ENCODE results near the gene ZNF777.

ZNF777 gene

DNA sequence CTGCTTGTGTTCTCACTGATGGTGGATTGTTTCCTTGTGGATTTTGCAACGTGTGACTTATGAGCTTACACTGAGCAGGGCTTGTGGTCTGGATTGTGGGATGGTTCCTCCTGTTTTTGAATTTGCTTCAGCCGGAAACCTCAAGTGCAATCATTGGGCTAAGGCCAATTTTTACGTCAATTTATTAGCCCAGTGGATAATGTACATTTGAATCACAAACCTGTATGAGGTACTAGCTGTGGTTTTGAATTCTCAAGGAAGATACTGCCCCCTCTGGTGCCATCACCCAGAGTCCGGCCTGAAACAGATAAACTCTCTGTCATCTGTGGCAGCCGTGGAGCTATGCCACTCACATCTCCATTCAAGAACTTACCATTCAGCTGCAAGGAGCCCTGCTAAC, 7.3 kb upstream of the ZNF777 start:
- DNase-seq (ENCODE audit: low read depth): peak; percentile 7
- no peak overlapping the region for H3K4me3 ChIP-seq (ENCODE audit: low read depth, low read length)
- TF ChIP-seq, protein P1, sequence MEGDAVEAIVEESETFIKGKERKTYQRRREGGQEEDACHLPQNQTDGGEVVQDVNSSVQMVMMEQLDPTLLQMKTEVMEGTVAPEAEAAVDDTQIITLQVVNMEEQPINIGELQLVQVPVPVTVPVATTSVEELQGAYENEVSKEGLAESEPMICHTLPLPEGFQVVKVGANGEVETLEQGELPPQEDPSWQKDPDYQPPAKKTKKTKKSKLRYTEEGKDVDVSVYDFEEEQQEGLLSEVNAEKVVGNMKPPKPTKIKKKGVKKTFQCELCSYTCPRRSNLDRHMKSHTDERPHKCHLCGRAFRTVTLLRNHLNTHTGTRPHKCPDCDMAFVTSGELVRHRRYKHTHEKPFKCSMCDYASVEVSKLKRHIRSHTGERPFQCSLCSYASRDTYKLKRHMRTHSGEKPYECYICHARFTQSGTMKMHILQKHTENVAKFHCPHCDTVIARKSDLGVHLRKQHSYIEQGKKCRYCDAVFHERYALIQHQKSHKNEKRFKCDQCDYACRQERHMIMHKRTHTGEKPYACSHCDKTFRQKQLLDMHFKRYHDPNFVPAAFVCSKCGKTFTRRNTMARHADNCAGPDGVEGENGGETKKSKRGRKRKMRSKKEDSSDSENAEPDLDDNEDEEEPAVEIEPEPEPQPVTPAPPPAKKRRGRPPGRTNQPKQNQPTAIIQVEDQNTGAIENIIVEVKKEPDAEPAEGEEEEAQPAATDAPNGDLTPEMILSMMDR (conservative IDR thresholded peaks at IDR 0.05; ENCODE audit: low read depth, low read length): peak; percentile 6

- no peak overlapping the region for H3K4me3 ChIP-seq (ENCODE audit: low read depth, low read length)
- DNase-seq (ENCODE audit: low read depth): no peak
- TF ChIP-seq, protein P1 (conservative IDR thresholded peaks at IDR 0.05; ENCODE audit: low read depth, low read length): no peak
Observed at GRCh38 chr7:149467321-149467859, 6.5 kb upstream of the ZNF777 start.

DNA sequence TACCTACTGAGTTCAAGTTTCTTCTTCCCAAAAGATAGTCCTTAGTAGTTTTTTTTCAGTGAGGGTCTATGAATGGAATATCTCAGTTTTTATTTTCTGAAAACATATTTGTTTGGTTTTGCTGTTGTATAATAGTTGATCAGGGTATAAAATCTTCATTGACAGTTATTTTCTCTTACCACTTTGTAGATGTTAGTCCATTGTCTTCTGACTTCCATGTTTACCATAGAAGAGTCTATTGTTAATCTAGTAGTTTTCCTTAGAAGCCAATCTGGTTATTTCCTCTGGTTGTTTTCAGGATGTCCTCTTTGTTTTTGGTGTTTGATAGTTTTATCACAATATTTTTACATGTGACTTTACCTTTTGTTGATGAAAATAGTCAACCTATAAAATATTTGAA, 5.5 kb upstream of the ZNF777 start:
- TF ChIP-seq, protein P1 (conservative IDR thresholded peaks at IDR 0.05; ENCODE audit: low read depth, low read length): no peak
- no peak for DNase-seq (ENCODE audit: low read depth)
- no peak overlapping the region for H3K4me3 ChIP-seq (ENCODE audit: low read depth, low read length)

DNA sequence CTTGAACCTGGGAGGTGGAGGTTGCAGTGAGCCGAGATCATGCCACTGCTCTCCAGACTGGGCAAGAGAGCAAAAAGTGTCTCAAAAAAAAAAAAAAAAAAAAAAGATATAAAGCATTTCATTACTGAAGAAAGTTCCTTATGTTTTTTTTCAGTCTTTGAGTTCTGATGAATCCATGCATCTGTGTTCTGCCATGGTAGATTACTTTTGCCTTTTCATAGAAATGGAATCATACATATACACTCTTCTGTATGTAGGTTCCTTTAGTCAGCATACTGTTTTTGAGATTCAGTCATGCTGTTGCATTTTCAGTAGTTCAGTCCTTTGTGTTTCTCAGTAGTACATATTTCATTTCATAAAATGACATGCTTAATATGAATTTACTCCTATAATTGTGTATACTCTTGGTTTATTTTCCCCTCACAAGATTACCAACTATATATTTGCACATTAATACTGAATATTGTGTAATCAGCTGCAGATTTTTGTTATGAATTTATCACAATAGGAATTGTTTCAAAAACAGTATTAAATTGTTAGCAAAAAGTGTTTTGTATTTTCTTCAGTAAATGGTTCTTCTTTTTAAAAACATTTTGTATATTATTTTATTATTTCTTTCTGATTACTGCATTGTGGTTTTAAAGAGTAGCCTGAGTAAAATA, 2.8 kb upstream of the ZNF777 start:
- DNase-seq (ENCODE audit: low read depth): no peak
- TF ChIP-seq, protein P1 (conservative IDR thresholded peaks at IDR 0.05; ENCODE audit: low read depth, low read length): no peak
- H3K4me3 ChIP-seq (ENCODE audit: low read depth, low read length): no peak overlapping the region

DNA sequence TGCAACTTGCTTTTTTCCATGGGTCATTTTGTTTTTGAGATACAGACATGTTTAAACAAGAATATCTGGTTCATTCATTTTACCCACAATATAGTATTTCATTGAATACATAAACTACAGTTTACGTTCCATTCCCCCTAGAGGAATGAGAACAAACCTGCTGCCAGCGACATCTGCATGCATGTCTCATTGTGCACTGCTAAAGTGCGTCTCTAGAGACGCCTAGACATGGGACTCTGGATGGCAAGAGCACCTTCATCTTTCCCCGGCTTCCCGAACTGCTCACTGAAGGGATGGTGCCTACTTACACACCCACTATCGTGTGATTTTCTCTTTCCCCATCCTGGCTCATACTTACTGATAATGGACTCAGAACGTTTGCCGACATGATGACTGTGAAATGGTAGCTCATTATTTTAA, 1.2 kb upstream of the ZNF777 start:
- no peak for DNase-seq (ENCODE audit: low read depth)
- TF ChIP-seq, protein P1 (conservative IDR thresholded peaks at IDR 0.05; ENCODE audit: low read depth, low read length): no peak
- H3K4me3 ChIP-seq (ENCODE audit: low read depth, low read length): no peak overlapping the region

DNA sequence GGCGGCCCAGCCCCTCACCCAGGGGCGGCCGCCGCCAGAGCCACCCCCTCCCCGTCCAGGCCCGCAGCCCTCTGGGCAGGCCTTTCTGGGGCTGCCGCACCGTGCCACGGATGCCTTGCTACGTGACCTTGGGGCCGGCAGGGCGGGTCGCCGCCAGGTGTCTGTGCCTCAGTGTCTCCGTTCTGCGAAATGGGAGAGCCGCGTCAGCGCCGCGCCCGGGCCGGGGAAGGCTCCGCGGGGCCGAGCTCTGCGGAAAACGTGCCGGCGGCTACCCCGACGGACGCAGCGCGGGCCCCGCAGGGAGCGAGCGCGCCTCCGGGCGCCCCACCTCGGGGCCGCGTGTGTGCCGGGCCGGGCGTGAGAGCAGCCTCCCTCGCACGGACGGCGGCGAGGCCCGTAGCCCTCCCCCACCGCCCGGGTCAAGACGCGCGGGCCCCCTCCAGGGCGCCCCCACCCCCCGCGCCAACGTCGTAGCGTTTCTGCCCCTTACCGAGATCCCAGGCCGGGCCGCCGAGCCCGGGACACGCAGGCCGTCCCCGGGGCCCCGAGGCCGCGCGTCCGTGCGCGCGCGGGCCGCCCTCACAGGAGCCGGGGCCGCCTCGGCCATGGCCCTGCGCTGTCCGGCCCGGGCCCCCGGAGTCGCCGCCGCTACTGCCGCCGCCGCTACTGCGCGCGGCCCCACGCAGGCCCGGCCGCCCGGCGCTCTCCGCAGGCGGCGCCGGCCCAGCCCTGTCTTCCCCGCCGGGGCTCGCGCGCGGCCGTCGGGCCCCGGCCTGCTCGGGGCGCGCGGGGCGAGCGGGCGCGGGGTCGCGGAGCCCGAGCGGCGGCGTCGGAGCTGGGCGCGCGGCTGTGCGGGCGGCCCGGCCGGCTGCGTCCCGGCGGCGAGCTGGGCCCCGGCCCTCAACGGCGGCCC, 1.1 kb downstream of the ZNF777 start:
- TF ChIP-seq, protein P1 (conservative IDR thresholded peaks at IDR 0.05; ENCODE audit: low read depth, low read length): no peak
- peak; percentile 7 for DNase-seq (ENCODE audit: low read depth)
- H3K4me3 ChIP-seq (ENCODE audit: low read depth, low read length): peak overlapping the region; percentile 64

Data from choroid plexus epithelial cell (primary cell).